CD4-positive, alpha-beta T cell treated with Interleukin-6 for 4 hours (primary cell): ENCODE measurements around the gene TAMALIN.

Experiments
- DNase-seq: peaks from one replicate; pipeline ENCODE4 v3.0.0-alpha.2; 2020; ENCODE audit warnings: mixed read lengths

Gene TAMALIN

DNA sequence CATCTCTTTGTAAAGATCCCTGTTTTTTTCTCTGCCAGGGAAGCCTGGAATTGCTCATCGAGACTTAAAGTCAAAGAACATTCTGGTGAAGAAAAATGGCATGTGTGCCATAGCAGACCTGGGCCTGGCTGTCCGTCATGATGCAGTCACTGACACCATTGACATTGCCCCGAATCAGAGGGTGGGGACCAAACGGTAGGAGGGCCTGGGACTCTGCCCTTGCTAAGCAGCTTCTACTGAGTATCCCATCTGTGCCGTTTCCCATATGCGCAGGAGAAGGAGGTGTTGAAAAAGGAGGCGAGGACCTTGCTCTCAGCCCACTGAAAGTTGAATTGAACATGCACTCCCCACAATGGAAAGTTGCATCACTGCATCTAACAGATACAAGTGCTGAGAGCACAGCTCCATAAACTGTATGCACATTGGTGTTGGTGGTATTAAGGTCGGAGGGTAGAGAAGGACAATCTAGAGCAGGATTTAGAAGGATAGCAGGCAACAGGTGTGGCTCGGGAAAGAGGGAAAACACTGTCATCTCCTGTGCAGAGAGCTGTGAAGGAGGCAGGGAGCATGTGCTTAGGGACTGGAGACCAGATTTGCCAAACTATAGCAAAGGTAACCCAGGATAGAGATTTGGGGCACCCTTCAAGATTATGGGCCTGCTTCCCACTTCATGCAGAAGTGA, 21.5 kb upstream of the TAMALIN start:
- DNase-seq: no peak

DNA sequence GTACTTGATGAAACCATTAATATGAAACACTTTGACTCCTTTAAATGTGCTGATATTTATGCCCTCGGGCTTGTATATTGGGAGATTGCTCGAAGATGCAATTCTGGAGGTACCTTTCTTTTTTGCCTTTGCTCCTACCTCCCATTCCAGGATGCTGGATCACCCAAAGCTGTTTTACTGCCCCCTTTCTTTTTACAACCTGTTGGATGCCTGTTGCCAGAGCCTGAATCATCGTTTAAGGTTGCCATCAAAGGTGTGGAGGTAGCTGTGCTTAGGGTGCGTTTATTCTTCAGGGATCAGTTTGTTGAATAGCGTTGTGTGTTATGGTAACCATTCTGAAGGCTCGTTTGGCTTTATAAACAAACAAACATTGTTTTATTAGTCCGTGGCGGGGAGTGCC, 19.9 kb upstream of the TAMALIN start:
- no peak for DNase-seq

DNA sequence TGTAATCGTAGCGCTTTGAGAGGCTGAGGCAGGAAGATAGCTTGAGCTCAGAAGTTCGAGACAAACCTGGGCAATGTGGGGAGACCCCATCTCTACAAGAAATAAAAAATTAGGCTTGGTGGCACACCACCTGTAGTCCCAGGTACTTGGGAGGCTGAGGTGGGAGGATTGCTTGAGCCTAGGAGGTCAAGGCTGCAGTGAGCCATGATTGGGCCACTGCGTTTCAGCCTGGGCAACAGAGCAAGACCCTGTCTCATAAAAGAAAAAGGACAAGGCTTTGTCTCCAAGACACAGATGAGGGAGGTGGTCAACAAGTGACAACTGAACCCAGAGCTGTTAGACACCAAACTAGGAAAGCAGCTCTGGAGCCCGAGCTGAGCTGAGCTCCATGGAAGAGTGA, 14.5 kb upstream of the TAMALIN start:
- DNase-seq: no peak

DNA sequence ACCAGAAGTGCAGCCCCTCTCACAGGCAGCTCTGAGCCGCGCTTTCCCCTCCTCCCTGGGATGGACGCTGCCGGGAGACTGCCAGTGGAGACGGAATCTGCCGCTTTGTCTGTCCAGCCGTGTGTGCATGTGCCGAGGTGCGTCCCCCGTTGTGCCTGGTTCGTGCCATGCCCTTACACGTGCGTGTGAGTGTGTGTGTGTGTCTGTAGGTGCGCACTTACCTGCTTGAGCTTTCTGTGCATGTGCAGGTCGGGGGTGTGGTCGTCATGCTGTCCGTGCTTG, 12.3 kb upstream of the TAMALIN start:
- DNase-seq: no peak

DNA sequence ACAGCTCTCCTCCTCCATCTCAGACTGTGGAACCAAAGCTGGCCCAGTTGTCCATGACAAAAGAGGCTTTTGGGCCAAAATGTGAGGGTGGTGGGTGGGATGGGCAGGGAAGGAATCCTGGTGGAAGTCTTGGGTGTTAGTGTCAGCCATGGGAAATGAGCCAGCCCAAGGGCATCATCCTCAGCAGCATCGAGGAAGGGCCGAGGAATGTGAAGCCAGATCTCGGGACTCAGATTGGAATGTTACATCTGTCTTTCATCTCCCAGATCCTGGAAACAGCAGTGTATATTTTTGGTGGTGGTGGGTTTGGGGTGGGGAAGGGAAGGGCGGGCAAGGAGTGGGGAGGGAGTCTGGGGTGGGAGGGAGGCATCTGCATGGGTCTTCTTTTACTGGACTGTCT, 11.8 kb upstream of the TAMALIN start:
- no peak for DNase-seq

DNA sequence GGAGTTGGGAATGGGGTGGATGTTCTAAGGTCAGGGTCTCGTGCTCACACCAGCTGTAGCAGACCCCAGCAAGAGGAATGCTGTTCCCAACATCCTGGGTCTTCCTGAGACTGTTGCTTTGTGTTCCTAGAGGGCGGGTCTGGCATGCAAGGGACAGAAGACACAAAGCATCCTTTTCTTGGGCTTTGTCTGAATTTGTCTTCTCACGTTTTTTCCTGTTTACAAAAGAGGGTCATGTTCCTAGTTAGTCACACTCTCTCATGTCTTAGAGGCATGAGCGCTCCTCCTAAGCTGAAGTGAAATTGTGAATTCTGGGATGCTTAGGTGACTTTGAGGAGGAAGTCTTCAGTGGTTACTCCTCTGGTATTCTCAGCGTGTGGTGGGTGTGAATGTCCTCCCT, 9.6 kb upstream of the TAMALIN start:
- DNase-seq: no peak

DNA sequence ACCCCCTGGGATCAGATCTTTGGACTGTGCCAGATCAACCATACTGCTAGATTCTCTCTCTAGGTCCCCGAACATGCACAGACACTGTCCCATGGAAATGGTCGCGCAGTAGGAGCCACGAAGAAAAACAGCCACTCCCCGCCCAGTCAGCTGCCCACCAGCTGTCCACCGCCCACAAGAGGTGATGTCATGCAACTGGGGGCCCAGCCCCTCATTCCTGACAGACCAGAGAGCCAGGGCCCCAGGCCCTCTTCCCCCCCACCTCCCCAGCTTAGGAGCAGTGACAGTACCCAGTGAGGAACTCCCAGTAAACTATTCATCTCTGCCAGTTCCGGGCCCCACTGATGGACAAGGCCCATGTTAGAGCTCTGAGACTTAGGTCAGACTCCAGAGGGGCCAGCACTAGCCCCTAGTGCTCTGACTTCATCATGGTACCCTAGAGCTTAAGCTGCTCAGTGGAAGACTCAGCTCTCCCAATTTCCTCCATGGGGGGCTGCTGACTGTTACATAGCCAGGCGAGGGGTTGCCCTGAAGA, 3.7 kb upstream of the TAMALIN start:
- DNase-seq: no peak

DNA sequence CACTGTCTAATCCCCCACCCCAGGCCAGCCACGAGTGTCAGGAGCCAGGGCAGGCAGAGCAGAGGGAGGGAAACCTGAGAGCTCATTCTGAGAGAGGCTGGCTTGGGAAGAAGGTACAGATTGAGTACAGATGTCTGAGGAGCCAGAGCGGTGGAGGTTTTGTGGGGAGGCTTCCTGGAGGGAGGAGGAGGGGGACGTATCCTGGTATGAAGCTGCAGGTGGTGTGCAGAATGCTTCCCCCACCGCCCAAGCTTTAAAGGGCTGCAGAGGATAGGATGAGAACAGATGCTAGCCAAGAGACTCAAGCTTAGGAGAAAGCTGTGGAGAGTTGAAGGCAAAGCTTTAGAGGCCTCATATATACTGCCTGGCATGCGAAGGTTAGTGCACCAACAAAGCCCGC, 3.2 kb upstream of the TAMALIN start:
- no peak for DNase-seq

DNA sequence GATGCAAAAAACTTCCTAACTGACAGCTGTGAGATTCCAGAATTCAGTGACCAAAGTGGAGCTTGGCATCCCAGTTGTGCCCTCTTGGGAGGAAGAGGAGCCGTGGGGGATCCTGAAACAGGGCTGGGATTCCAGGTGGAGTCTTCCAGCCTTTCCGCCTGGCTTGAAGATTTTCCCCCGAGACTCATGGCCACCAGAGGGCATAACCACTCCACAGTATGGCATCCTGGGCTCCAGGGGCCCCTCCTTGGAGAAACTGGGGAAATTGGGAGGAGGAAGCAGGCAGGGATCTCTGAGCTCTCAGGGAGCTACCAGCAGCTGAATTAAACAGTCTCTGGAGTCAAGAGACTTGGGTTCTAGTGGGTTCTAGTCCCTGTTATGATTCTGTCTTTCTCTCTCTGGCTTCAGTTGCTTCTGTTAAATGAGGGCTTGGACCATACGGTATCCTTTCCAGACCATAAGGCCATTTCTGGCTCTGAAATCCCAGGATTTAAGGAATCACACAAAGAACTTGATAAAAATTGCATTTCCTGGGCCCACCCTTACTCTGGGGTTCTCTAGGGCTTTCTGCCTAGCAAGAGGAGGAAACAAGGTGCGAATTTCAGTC, 2.6 kb upstream of the TAMALIN start:
- DNase-seq: peak; percentile 54

DNA sequence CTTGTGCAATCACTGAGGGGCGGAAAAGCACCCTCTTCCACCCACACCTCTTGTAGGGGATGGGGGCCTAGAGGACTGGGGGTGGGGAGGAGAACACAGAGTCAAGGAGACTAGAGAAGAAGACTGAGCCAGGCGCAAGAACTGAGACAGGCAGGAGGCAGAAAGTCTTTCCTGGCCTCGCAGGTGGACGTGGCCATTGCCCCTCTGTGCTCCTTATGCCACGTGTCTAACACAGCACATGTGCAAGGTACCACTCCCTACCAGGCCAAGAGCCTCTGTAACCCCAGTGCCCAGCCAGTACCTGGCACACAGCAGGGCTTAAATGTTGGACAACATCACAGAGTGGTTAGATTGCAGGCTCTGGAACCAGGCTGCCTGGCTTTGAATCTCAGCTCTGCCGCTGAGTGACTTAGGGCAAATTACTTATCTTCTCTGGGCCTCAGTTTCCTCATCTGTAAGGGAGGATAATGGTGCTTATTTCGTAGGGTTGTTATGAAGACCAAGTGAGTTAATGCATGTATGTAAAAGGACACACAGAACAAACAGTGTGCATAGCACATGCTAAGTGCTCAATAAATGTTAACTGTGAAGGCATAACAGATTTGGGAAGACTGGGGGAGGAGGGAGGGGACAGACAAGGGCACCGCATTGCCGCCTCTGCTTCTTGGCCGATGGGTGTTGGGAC, 1.4 kb upstream of the TAMALIN start:
- DNase-seq: no peak

DNA sequence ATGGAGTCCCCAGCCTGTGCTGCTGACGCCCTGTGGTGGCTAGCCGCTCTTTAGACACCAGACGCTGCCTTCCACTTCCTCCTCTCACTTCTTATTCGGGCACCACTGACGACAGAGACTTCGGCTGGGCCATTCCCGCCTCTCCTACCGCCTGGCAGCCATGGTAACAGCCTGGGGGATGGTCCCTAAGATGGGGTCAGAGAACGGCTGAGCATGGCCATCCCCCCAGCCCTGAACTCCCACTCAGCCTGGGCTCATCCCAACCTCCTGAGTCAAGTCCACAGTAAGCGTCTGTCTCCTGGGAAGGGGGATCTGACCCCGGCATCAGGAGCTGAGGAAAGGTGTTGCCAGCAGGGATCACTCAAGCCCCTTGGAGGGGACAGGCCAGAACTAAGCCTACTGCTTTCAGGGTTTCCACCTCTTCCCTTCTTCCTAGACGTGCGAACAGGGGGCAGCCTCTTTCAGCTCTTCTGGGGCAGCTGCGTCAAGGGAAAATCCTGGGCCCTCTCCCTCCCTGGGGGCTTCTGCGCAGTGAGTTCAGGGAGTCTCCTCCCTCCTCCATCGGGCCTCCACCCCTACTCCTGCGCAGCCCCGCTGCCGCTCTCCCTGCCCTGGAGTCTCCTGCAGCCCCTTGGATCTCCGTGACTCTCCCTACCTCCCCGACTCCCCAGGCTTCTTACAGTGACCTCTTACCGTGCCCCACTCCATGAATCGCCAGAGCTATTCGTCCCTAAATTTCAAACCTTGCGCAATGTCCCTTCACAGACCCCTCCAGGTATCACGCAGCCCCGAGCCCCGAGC, 643 bp upstream of the TAMALIN start:
- no peak for DNase-seq

DNA sequence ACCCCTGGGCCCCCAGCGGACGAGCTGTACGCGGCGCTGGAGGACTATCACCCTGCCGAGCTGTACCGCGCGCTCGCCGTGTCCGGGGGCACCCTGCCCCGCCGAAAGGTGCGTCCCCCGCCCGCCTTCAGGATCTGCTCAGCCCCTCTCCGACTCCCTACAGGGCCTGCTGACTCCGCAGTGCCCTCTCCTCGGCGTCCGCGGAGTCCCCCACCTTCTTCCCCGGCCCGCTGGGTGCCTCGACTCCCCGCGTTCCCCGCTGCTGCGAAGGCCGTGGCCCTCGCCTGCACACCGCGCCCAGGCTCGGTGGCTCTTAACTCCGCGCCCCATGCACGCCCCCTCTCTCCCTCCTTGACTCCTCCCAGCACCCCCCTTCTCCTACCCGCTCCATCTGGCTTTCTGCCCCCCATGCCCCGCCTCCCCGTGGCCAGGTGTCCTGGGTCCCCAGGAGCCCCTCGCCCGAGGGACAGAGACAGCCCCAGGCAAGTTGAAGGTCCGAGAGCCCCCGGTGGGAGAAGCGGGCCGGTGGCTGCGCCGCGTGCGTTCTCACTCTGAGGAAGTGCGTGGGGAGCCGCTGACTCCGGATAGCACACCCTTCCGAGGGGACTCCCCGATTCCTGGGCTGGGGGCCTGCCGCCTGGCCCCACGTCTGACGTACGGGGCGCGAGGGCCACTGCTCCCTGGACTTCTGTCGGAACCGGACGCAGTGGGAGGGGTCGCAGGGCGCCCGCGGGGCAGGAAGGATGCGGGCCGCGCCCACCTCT, 594 bp downstream of the TAMALIN start:
- DNase-seq: peak; percentile 66

DNA sequence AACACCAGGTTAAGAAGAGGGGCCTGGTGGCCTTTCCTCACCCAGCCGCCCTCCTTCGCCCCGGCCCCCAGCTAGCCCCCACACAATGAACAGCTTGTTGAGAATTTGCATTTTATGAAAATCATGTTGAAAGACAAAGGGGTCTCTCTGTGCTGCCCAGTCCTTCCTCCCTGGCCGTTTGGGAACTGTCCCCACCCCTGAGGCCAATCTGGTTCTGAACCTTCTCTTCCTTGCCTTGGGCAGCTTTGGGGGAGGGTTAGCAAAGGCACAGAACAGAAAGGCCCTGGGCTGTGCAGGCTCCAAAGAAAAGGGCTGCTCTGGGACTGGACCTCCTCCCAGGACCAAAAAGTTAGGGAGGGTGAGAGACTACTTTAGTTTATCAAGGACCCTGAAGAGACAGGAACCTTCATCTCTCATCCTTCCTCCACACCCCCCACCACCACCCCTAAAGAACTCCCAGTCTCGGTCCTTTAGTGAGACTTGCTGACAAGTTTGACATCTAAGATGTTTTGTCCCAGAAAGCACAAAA, 1.3 kb downstream of the TAMALIN start:
- no peak for DNase-seq

DNA sequence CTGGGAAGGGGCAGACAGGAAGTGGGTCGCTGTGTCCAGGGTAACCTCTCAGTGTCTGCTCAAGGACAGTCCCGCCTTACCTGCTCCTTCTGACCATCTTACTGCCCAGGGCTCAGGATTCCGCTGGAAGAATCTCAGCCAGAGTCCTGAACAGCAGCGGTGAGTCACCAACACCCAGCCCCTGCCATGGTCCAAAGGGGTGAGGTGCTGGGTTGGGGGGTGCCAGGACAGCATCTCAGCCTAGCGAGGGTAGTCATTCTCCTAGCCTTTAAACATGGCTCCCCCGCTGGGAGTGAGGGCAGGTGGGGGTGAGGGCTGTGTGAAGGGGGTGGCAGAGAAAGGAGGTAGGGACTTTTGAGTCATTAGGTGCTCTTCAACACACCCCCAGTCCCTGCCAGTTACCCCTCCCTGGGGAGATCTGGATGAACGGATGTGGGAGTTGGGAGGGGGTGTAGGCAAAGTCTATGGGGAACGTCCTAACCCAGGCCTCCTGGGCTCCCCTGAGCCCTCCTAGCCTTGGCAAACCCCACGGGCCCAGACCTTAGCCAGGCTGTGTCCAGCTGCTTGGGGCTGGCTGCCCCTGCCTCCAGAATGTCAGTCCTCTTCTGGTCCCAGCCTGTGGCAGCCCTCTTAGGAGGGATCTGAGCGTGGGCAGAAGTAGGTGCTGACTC, 2.5 kb downstream of the TAMALIN start:
- DNase-seq: no peak

DNA sequence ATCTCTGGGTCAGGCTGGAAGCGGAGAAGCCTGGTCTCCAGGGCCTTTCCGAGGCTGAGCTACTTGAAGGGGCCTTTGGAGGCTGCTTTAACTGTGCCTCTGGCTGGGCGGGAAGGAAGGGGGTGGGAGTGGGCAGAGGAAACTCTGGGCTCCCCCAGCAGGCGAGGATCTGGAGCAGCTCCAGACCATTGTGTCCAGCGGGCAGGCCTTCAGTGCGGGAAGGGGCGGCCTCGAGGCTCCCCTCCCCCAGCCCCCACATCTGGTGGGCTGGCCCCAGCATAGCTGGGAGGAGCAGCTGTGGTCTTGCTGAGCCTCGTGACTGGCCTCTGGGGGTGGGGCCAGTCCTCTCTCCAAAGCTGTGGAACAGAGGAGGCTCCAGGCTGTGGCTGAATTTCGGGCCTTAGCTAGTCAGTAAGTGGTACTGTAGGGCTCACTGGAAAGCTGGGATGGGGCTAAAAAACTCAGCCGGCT, 3.4 kb downstream of the TAMALIN start:
- DNase-seq: no peak

DNA sequence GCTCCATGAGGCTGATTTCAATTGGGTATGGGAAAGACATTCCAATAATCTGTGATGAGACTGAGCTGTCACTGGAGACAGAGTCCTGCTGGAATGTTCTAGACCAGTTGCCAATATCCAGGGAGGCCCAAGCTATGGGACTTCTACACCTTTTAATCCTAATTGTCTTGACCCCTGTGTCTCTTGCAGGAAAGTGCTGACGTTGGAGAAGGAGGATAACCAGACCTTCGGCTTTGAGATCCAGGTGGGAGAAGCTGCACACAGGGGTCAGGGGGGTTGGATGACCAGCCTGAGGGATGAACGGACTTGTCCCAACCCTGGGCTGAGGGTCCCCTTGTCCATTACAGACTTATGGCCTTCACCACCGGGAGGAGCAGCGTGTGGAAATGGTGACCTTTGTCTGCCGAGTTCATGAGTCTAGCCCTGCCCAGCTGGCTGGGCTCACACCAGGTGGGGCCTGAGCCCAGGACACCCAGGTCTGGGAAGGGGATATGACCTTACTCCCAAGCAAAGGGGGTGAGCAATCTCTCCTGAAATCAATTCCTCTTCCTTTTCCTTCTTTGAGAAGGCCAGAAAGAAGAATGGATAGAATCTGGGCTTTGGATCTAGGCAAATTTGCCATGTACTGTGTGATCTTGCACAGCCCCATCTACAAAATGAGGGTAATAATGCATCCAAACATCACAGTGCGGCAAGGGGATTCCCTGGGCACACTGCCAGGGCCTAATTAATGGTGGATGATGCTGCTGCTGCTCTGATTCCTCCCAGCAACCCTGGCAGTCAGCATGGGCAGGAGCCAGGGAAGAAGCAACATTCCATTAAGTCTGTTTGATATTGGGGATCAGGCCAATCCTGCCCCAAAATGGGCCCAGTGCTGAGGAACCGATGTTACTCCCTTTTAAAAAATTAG, 4.2 kb downstream of the TAMALIN start:
- DNase-seq: no peak

DNA sequence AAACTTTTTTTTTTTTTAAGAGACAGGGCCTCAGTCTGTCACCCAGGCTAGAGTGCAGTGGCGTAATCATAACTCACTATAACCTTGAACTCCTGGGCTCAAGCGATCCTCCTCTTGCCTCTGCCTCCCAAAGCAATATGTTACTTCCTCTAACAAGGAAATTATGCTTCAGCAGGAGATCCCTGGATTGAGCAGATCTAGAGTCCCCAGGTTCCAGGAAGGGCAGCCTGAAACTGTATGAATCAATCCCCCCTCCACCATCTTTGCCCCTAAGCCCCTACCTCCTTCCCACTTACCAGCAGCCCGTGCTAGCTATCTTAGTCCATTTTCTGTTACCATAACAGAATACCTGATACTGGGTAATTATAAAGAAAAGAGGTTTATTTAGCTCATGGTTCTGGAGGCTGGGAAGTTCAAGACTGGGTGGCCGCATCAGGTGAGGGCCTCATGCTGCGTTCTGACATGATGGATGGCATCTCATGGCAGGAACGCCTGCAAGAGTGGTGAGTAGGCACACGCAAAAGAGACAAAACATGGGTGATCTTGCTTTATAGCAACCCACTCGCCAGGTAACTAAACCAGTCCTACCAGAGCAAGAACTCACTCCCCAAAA, 5.0 kb downstream of the TAMALIN start:
- no peak for DNase-seq

DNA sequence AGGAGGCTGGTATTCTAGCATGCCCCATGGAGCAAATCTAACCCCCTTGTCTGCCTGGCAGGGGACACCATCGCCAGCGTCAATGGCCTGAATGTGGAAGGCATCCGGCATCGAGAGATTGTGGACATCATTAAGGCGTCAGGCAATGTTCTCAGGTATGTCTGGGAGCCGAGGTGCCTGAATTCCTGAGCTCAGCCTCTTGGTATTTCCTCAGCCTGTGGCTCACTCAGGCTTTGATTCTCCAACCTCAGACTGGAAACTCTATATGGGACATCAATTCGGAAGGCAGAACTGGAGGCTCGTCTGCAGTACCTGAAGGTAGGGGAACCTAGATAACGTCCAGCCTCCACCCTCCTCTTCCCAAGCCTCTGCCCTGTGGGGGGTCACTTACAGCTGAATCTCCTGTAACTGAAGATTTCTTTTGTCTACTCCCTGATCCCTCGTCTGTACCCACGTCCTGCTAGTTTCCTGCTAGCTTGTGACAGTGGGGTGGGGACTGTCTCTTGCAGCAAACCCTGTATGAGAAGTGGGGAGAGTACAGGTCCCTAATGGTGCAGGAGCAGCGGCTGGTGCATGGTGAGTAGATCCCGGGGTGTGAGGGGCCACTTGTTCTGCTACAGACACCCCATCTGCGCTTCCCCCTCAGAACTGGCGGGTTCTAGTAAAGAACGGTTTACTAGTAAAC, 7.0 kb downstream of the TAMALIN start:
- DNase-seq: no peak
